GM12878 (cell line): ENCODE results near the gene DCC. TPM values are rescaled to one million over a fixed set of nuclear protein-coding genes. Genes with fewer than 3 reads are reported as not detected.

Experiments
- ATAC-seq: fragments of 200-7000 bp; cut with Tn5 transposase; 3 replicates; pipeline ENCODE4 v1.9.1; 2020; ENCODE audit warnings: mild to moderate bottlenecking, moderate library complexity
- BruUV-seq: library from RNA; stranded (reverse); fragments of 400-500 nt; replicated peaks from 2 replicates; lab custom pipeline; 2021; lab: Mats Ljungman, UMichigan
- CTCF ChIA-PET: fragments of 300-600 bp; sonication (Branson Sonifier 250); formaldehyde crosslinking; extraction: SDS; loops from one replicate; lab custom pipeline; 2021; ENCODE audit warnings: inconsistent platforms; lab: Yijun Ruan, JAX
- POLR2A ChIA-PET: fragments of 350-600 bp; formaldehyde crosslinking; extraction: SDS; loops from one replicate; lab custom pipeline; 2021; ENCODE audit warnings: inconsistent platforms; lab: Charles Lee
- RAD21 ChIA-PET: fragments of 300-600 bp; sonication (Branson Sonifier 250); formaldehyde crosslinking; loops from one replicate; lab custom pipeline; 2023; ENCODE audit warnings: antibody characterized with exemption; ENCODE audit not compliant: unreplicated experiment; lab: Charles Lee
- SMC1A ChIA-PET: fragments of 300-600 bp; sonication (Branson Sonifier 250); formaldehyde crosslinking; loops from one replicate; lab custom pipeline; 2023; ENCODE audit not compliant: unreplicated experiment, uncharacterized antibody; lab: Charles Lee
- DNase-seq: peaks from one replicate; pipeline ENCODE4 v3.0.0-alpha.2; 2011; ENCODE audit warnings: low read depth, low spot score
- FAIRE-seq: peaks from 3 replicates; lab custom pipeline; 2011; peaks lifted over from hg19 to GRCh38; lab: Jason Lieb, UNC
- H2AFZ ChIP-seq: 2 replicates; pipeline ENCODE4 v1.6.0; 2011; ENCODE audit warnings: low read depth, low read length, control low read depth; ENCODE audit not compliant: control insufficient read depth
- H3K27ac ChIP-seq: 2 replicates; pipeline ENCODE4 v1.5.1; 2011; ENCODE audit warnings: control low read depth; ENCODE audit not compliant: control insufficient read depth, insufficient read depth
- H3K27me3 ChIP-seq, 2 experiments: replicated peaks in 1 of 2; 2 replicates each; pipeline versions ENCODE4 v1.6.0 to v1.6.1; 2011; ENCODE audit warnings: low read length in 1 of 2; ENCODE audit not compliant: control insufficient read depth in 2 of 2, insufficient read depth in 2 of 2
- H3K36me3 ChIP-seq, 2 experiments: 2 replicates each; pipeline ENCODE4 v1.5.1; 2011; ENCODE audit warnings: low read length in 1 of 2; ENCODE audit not compliant: control insufficient read depth in 2 of 2, insufficient read depth in 2 of 2
- H3K4me1 ChIP-seq: 2 replicates; pipeline ENCODE4 v1.6.1; 2011; ENCODE audit warnings: mild to moderate bottlenecking, low read length, moderate library complexity, mixed read lengths; ENCODE audit not compliant: control insufficient read depth, insufficient read depth
- H3K4me2 ChIP-seq: 2 replicates; pipeline ENCODE4 v1.6.0; 2011; ENCODE audit warnings: control low read depth; ENCODE audit not compliant: control insufficient read depth, insufficient read depth
- H3K4me3 ChIP-seq: fragments of 200-600 bp; sonication (generic); 2 replicates; pipeline ENCODE4 v1.5.1; 2016
- H3K79me2 ChIP-seq: 2 replicates; pipeline ENCODE4 v1.6.0; 2011; ENCODE audit warnings: low read length; ENCODE audit not compliant: control insufficient read depth, insufficient read depth
- H3K9ac ChIP-seq: 2 replicates; pipeline ENCODE4 v1.8.0; 2011; ENCODE audit warnings: low read length, control low read depth, mixed read lengths; ENCODE audit not compliant: control insufficient read depth, insufficient read depth
- H3K9me3 ChIP-seq: replicated peaks from 3 replicates; pipeline ENCODE4 v1.5.1; 2011; ENCODE audit warnings: mild to moderate bottlenecking, low read length; ENCODE audit not compliant: control insufficient read depth, insufficient read depth
- H4K20me1 ChIP-seq: 2 replicates; pipeline ENCODE4 v1.6.0; 2011; ENCODE audit not compliant: control insufficient read depth, insufficient read depth
- ATF3 ChIP-seq: IDR thresholded peaks from 2 replicates; pipeline ENCODE4 v1.6.1; 2011; ENCODE audit warnings: low read depth, mild to moderate bottlenecking, low read length, moderate library complexity, borderline replicate concordance; ENCODE audit errors: extremely low read depth
- CBFB ChIP-seq: IDR thresholded peaks from 2 replicates; pipeline ENCODE4 v1.6.1; 2016; ENCODE audit warnings: antibody characterized with exemption, low read depth
- CHD2 ChIP-seq: IDR thresholded peaks from 2 replicates; pipeline ENCODE4 v1.6.1; 2011; ENCODE audit warnings: low read depth, low read length, improper control_type of control experiment, borderline replicate concordance
- FOXM1 ChIP-seq: IDR thresholded peaks from 2 replicates; pipeline ENCODE4 v1.6.1; 2012; ENCODE audit warnings: low read depth, mild to moderate bottlenecking, inconsistent platforms, low read length, moderate library complexity
- GABPA ChIP-seq: IDR thresholded peaks from 2 replicates; pipeline ENCODE4 v1.6.1; 2014; ENCODE audit warnings: antibody characterized with exemption, low read depth, mild to moderate bottlenecking, inconsistent platforms
- NFIC ChIP-seq: IDR thresholded peaks from 2 replicates; pipeline ENCODE4 v1.6.1; 2012; ENCODE audit warnings: low read depth, mild to moderate bottlenecking, inconsistent platforms, low read length, moderate library complexity
- NR2F1 ChIP-seq: fragments of 450-650 bp; conservative IDR thresholded peaks from 2 replicates; pipeline ENCODE4 v1.6.1; 2017; ENCODE audit warnings: mild to moderate bottlenecking
- PAX8 ChIP-seq: fragments of 450-650 bp; IDR thresholded peaks from 2 replicates; pipeline ENCODE4 v1.6.1; 2017; ENCODE audit warnings: mild to moderate bottlenecking, moderate library complexity
- RCOR1 ChIP-seq: conservative IDR thresholded peaks from 2 replicates; pipeline ENCODE4 v1.6.1; 2012; ENCODE audit warnings: low read depth, low read length, improper control_type of control experiment
- ZBED1 ChIP-seq: IDR thresholded peaks from 2 replicates; pipeline ENCODE4 v1.6.1; 2016; ENCODE audit warnings: borderline replicate concordance
- ZBTB11 ChIP-seq: fragments of 450-650 bp; formaldehyde crosslinking; IDR thresholded peaks from 2 replicates; pipeline ENCODE4 v1.5.0; 2022; ENCODE audit warnings: mild to moderate bottlenecking, missing genetic modification characterization
- WGBS: methylation state at CpG from one replicate; pipeline ENCODE4 v1.1.6; 2016; ENCODE audit warnings: low lambda C conversion rate; ENCODE audit not compliant: insufficient replicate concordance, insufficient coverage; ENCODE audit errors: missing lambda C conversion rate; 5-methylcytosine and 5-hydroxymethylcytosine counted together
- in situ Hi-C: fragments of 300-500 bp; cut with MboI; formaldehyde crosslinking; loops from 9 replicates; pipeline ENCODE4 v1.14.3; 2018; ENCODE audit warnings: mixed read lengths
- intact Hi-C: fragments of 100-400 bp; cut with micrococcal nuclease; formaldehyde crosslinking; loops from one replicate; pipeline ENCODE4 v1.14.2; 2022; ENCODE audit not compliant: unreplicated experiment
- polyA plus RNA-seq, 11 experiments: library from polyadenylated mRNA; depleted of rRNA in 4 of 11; unstranded in 6 of 11; stranded (reverse) in 5 of 11; fragments of >200 nt; fragmentation: Nextera tagmentation in 4 of 11; fragmentation: Illumina TruSeq in 1 of 11; extraction: Ambion mirVana in 4 of 11; extraction: Trizol in 1 of 11; gene quantifications; 1 replicate in 1 of 11; 2 replicates in 10 of 11; pipeline versions ENCODE4 v1.2.1 to v1.2.3, GENCODE V29; 2011 to 2016; ENCODE audit warnings: inconsistent platforms in 2 of 11, missing spikeins in 2 of 11, low read depth in 1 of 11
- total RNA-seq, 4 experiments: library from RNA; depleted of rRNA in 3 of 4; stranded (reverse); fragments of >200 nt in 3 of 4; fragmentation: Illumina TruSeq in 1 of 4; extraction: Trizol in 1 of 4; gene quantifications; 2 replicates each; pipeline versions ENCODE4 v1.2.1 to v1.2.3, GENCODE V29; 2013 to 2021

DCC gene
- total and polyA plus RNA-seq, 10 of the 15 experiments (the other 5 are each of a cell fraction or from before 2014, with no cell fraction given), result 0.01 TPM; not detected in 9

- CTCF ChIA-PET, result no interaction called here
- no peaks in the 10 kb centered on the region for H3K27me3 ChIP-seq
- RAD21 ChIA-PET, result no interaction called here
- DNase-seq (no peak), FAIRE-seq (no peak), ATAC-seq (no peak)
- in situ Hi-C loops (no loop called here), intact Hi-C loops (no loop called here)
- H3K4me2 ChIP-seq, result no peak overlapping the region
- POLR2A ChIA-PET, result no interaction called here
- no peaks in the 10 kb centered on the region for H3K79me2 ChIP-seq
- no peaks in the 10 kb centered on the region for H3K4me1 ChIP-seq
- TF ChIP-seq ZBTB11 (CRISPR knock-in tag), result no peak
- no peak for TF ChIP-seq GABPA
- no peak for TF ChIP-seq CHD2
- no peak for TF ChIP-seq CBFB
- TF ChIP-seq ATF3, result no peak
- no peak for TF ChIP-seq NFIC
- no peak for TF ChIP-seq NR2F1
- TF ChIP-seq FOXM1, result no peak
- TF ChIP-seq RCOR1, result no peak
- no peak for TF ChIP-seq PAX8
- no peak for TF ChIP-seq ZBED1
- no peak overlapping the region for H3K27ac ChIP-seq
- 32% methylated on average over 3 of the region's 3 CpGs for WGBS
- SMC1A ChIA-PET, result interaction anchor here (1.5 kb wide), 1 partner anchor 734 kb away, joined by 3 read pairs; no protein-coding TSS in a partner anchor
- H3K36me3 ChIP-seq, result no peaks in the 10 kb centered on the region
- H2AFZ ChIP-seq, result no peak overlapping the region
- H3K9ac ChIP-seq, result no peak overlapping the region
- H3K9me3 ChIP-seq, result no peaks in the 10 kb centered on the region
- H4K20me1 ChIP-seq, result no peaks in the 10 kb centered on the region
- no peak overlapping the region for H3K4me3 ChIP-seq
- no TSS peak for BruUV-seq
Observed at GRCh38 chr18:52402814-52403213, 62.8 kb downstream of the DCC start.
